Trophoblast cell (in vitro differentiated cells and primary cell): ENCODE data around the gene P4HTM.
A peak's percentile ranks its signal among the peaks of the same experiment; 100 is the strongest.

Source experiments
- DNase-seq, 2 donors: peaks; one replicate each; pipeline ENCODE4 v3.0.0-alpha.2; 2016
- H2AFZ ChIP-seq: 2 replicates; pipeline ENCODE4 v1.6.1; 2013; ENCODE audit warnings: low read length, moderate library complexity, mild to moderate bottlenecking; ENCODE audit not compliant: insufficient read depth, poor library complexity
- H2AK5ac ChIP-seq: 2 replicates; pipeline ENCODE4 v1.6.1; 2013; ENCODE audit warnings: mild to moderate bottlenecking, low read length
- H2BK120ac ChIP-seq: 2 replicates; pipeline ENCODE4 v1.6.1; 2013; ENCODE audit warnings: low read length, mild to moderate bottlenecking, moderate library complexity; ENCODE audit not compliant: insufficient read depth, poor library complexity
- H2BK12ac ChIP-seq: 2 replicates; pipeline ENCODE4 v1.6.1; 2013; ENCODE audit warnings: mild to moderate bottlenecking, low read length, moderate library complexity
- H2BK5ac ChIP-seq: 2 replicates; pipeline ENCODE4 v1.6.1; 2013; ENCODE audit warnings: low read length, low read depth, moderate library complexity, mild to moderate bottlenecking; ENCODE audit not compliant: poor library complexity
- H3K14ac ChIP-seq: 2 replicates; pipeline ENCODE4 v1.6.1; 2013; ENCODE audit warnings: mild to moderate bottlenecking, low read length
- H3K18ac ChIP-seq: 2 replicates; pipeline ENCODE4 v1.6.1; 2013; ENCODE audit warnings: mild to moderate bottlenecking, low read length
- H3K23ac ChIP-seq: 2 replicates; pipeline ENCODE4 v1.6.1; 2013; ENCODE audit warnings: low read length
- H3K27ac ChIP-seq: 2 replicates; pipeline ENCODE4 v1.5.1; 2013; ENCODE audit warnings: low read depth, mild to moderate bottlenecking, inconsistent platforms, low read length, moderate library complexity
- H3K27me3 ChIP-seq: 2 replicates; pipeline ENCODE4 v1.6.1; 2013; ENCODE audit warnings: inconsistent platforms, mild to moderate bottlenecking, low read length, moderate library complexity; ENCODE audit not compliant: insufficient read depth
- H3K36me3 ChIP-seq, 2 experiments: 1 replicate in 1 of 2; 2 replicates in 1 of 2; pipeline ENCODE4 v1.6.1; 2013; ENCODE audit warnings: low read length in 2 of 2, mild to moderate bottlenecking in 2 of 2, moderate library complexity in 1 of 2; ENCODE audit not compliant: insufficient read depth in 2 of 2, control insufficient read depth in 1 of 2
- H3K4ac ChIP-seq: 2 replicates; pipeline ENCODE4 v1.6.1; 2013; ENCODE audit warnings: low read depth, mild to moderate bottlenecking, low read length, moderate library complexity
- H3K4me1 ChIP-seq, 2 experiments: 1 replicate in 1 of 2; 2 replicates in 1 of 2; pipeline ENCODE4 v1.6.1; 2013; ENCODE audit warnings: low read length in 2 of 2, mild to moderate bottlenecking in 2 of 2, moderate library complexity in 1 of 2; ENCODE audit not compliant: insufficient read depth in 2 of 2, control insufficient read depth in 1 of 2
- H3K4me2 ChIP-seq: 2 replicates; pipeline ENCODE4 v1.6.1; 2013; ENCODE audit warnings: inconsistent platforms, mild to moderate bottlenecking, low read length, moderate library complexity
- H3K4me3 ChIP-seq: 2 replicates; pipeline ENCODE4 v1.5.1; 2013; ENCODE audit warnings: mild to moderate bottlenecking, low read depth, low read length, inconsistent platforms
- H3K79me1 ChIP-seq: one replicate; pipeline ENCODE4 v1.6.1; 2013; ENCODE audit warnings: low read length
- H3K79me2 ChIP-seq: 2 replicates; pipeline ENCODE4 v1.6.1; 2013; ENCODE audit warnings: low read length, mild to moderate bottlenecking; ENCODE audit not compliant: control insufficient read depth, insufficient read depth, poor library complexity
- H3K9ac ChIP-seq: 2 replicates; pipeline ENCODE4 v1.6.1; 2013; ENCODE audit warnings: mild to moderate bottlenecking, low read length
- H3K9me3 ChIP-seq: 2 replicates; pipeline ENCODE4 v1.6.1; 2013; ENCODE audit warnings: low read depth, mild to moderate bottlenecking, control low read depth, inconsistent platforms, low read length; ENCODE audit not compliant: insufficient read depth
- H4K12ac ChIP-seq: 2 replicates; pipeline ENCODE4 v1.6.1; 2013; ENCODE audit warnings: low read depth, mild to moderate bottlenecking, low read length, moderate library complexity
- H4K8ac ChIP-seq: 2 replicates; pipeline ENCODE4 v1.6.1; 2013; ENCODE audit warnings: low read depth, mild to moderate bottlenecking, low read length, moderate library complexity
- H4K91ac ChIP-seq: one replicate; pipeline ENCODE4 v1.6.1; 2013; ENCODE audit warnings: low read depth, mild to moderate bottlenecking, low read length, moderate library complexity
- WGBS: extraction: QIAGEN DNeasy Blood & Tissue Kit; methylation state at CpG from one replicate; pipeline ENCODE4 v1.1.7; 2013; ENCODE audit warnings: missing lambda C conversion rate; ENCODE audit not compliant: insufficient read length, insufficient coverage; ENCODE audit errors: extremely low coverage; 5-methylcytosine and 5-hydroxymethylcytosine counted together

The P4HTM gene

DNA sequence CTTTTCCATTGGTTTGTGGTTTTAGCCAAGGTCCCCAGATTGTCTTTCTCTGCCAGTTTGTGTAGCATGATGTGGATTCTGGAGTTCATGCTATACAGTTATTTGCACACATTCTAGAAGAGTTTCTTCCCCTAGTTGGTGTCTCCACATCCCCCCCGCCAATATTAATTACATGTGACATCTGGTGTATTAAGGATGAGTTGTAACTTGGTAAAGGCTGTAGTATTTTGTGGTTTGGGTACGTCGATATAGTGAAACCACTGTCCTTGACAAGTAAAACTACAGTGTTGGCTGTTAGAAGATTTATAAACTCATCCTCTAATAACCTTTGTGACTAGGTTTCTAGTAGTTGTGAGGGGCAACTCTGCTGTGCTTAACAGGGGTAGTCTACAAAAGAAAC is 23.7 kb upstream of the P4HTM start:
- DNase-seq = no peak
- H3K79me2 ChIP-seq = no peaks in the 10 kb centered on the region
- H2BK120ac ChIP-seq = no peak overlapping the region
- H3K4me3 ChIP-seq = no peak overlapping the region
- no peak overlapping the region for H3K14ac ChIP-seq
- no peak overlapping the region for H3K18ac ChIP-seq
- no peak overlapping the region for H3K4me2 ChIP-seq
- WGBS = no CpG with 5 or more reads among the region's 3 CpGs
- peaks cover 28 to 46% of the 10 kb centered on the region in 2 experiments for H3K36me3 ChIP-seq
- no peak overlapping the region for H3K9ac ChIP-seq
- no peak overlapping the region for H3K23ac ChIP-seq
- no peaks in the 10 kb centered on the region for H3K79me1 ChIP-seq
- H3K9me3 ChIP-seq = no peaks in the 10 kb centered on the region
- no peaks in the 10 kb centered on the region for H3K27me3 ChIP-seq
- no peak overlapping the region for H4K91ac ChIP-seq
- H4K12ac ChIP-seq = no peak overlapping the region
- H3K4me1 ChIP-seq = no peaks in the 10 kb centered on the region
- no peak overlapping the region for H3K27ac ChIP-seq
- no peak overlapping the region for H3K4ac ChIP-seq
- no peak overlapping the region for H2AFZ ChIP-seq
- no peak overlapping the region for H2BK12ac ChIP-seq
- no peak overlapping the region for H2AK5ac ChIP-seq
- no peak overlapping the region for H4K8ac ChIP-seq
- no peak overlapping the region for H2BK5ac ChIP-seq

DNA sequence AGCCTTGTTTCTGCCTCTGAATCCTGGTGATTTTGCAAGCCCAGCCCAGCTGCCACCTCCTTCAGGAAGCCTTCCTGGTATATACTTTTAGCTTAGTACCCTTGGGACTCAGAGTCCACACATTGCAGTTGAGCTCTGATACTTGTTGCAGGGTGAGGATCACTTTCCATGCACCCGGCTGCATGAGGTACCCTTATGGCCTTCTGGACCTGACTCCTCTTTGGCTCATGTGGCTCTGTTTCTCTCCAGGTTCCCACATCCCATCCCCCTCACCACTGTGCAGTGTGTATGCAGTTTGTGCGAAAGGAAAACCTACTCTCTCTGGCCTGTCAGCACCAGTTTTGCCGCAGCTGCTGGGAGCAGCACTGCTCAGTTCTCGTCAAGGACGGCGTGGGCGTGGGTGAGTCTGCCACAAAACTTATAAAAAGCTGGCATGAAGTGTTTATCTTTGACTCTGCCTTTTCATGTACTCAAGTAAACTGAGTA is 23.1 kb upstream of the P4HTM start:
- Histone ChIP-seq H3K4me2 (no peak overlapping the region), H3K23ac (no peak overlapping the region), H2BK12ac (no peak overlapping the region), H4K8ac (no peak overlapping the region), H2AFZ (no peak overlapping the region), H2BK5ac (no peak overlapping the region), H4K91ac (no peak overlapping the region), H2AK5ac (no peak overlapping the region), H3K36me3 (peaks cover 29 to 50% of the 10 kb centered on the region in 2 experiments), H3K9ac (no peak overlapping the region), H3K79me2 (no peaks in the 10 kb centered on the region), H3K27me3 (no peaks in the 10 kb centered on the region), H3K79me1 (no peaks in the 10 kb centered on the region), H3K9me3 (no peaks in the 10 kb centered on the region), H3K18ac (no peak overlapping the region), H3K14ac (no peak overlapping the region), H2BK120ac (no peak overlapping the region), H3K4me1 (no peaks in the 10 kb centered on the region), H3K4ac (no peak overlapping the region), H3K4me3 (no peak overlapping the region), H4K12ac (no peak overlapping the region), H3K27ac (no peak overlapping the region)
- no peak for DNase-seq
- no CpG with 5 or more reads among the region's 7 CpGs for WGBS

DNA sequence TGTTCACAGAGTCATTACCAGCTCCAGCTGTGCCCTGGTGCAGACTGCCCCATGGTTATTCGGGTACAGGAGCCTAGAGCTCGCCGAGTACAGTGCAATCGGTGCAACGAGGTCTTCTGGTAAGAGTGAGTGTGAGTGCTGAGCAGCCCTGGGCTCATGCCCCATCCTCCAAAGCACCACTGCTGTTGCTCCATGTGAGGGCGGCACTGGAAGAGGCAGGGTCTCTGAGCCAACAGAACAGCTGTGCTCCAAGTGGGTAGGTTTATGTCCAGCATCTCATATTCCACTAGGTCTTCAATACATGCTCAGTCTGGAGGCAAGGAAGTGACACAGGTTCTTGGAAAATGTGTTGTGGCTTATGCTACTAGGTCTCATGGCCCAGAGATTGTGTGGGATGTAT is 19.5 kb upstream of the P4HTM start:
- Histone ChIP-seq H3K79me2 (no peaks in the 10 kb centered on the region), H2BK12ac (no peak overlapping the region), H2AK5ac (no peak overlapping the region), H3K4me2 (no peak overlapping the region), H3K9me3 (no peaks in the 10 kb centered on the region), H3K27me3 (no peaks in the 10 kb centered on the region), H4K91ac (no peak overlapping the region), H2BK120ac (no peak overlapping the region), H3K14ac (no peak overlapping the region), H3K79me1 (no peaks in the 10 kb centered on the region), H3K4me3 (no peak overlapping the region), H3K36me3 (peaks cover 39 to 61% of the 10 kb centered on the region in 2 experiments), H3K18ac (no peak overlapping the region), H2BK5ac (no peak overlapping the region), H4K12ac (no peak overlapping the region), H2AFZ (no peak overlapping the region), H3K4me1 (no peaks in the 10 kb centered on the region), H4K8ac (no peak overlapping the region), H3K27ac (no peak overlapping the region), H3K4ac (no peak overlapping the region), H3K9ac (no peak overlapping the region), H3K23ac (peak overlapping the region; percentile 17)
- WGBS = no CpG with 5 or more reads among the region's 6 CpGs
- no peak for DNase-seq

DNA sequence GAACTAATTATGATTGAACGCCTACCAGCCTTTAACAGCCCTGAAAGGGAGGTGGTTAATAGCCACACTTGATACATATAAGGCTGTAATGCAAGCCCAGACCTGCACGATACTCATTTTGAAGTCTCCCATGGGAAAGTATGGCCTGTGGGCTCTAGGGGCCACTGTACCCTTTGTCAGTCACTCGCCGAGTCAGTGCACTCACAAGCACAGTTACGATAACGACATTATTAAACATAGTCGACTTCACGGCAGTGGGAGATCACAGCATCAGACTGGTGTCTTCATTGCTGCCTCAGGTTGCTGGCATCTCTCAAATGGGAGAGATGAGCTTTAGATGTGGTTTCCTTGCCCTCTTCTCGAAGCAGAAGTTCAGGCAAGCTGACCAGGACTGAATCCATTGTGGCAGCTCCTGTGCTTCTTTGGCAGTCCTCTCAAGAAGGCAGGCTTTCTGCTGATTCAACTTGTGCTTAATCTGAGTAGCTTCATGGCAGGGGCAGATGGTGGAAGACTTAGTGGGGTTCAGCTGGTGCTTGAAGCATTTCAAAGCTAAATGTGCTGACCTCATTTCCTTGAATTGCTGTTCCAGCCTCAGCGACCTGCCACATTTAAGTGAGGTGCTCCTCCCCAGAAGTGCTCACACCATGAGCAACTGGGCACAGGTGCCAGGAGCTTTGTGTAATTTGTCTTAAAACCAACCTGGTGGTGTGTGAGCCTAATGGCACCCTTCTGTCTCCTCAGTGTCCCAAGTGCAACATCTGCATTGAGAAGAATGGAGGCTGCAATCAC is 15.8 kb upstream of the P4HTM start:
- H3K79me1 ChIP-seq = no peaks in the 10 kb centered on the region
- no peak overlapping the region for H2BK12ac ChIP-seq
- no peak overlapping the region for H3K4me2 ChIP-seq
- no peak overlapping the region for H3K9ac ChIP-seq
- no peak overlapping the region for H4K8ac ChIP-seq
- H2BK5ac ChIP-seq = no peak overlapping the region
- H2AFZ ChIP-seq = no peak overlapping the region
- H3K18ac ChIP-seq = no peak overlapping the region
- no peak overlapping the region for H3K27ac ChIP-seq
- no peaks in the 10 kb centered on the region for H3K79me2 ChIP-seq
- H3K14ac ChIP-seq = no peak overlapping the region
- H3K27me3 ChIP-seq = no peaks in the 10 kb centered on the region
- H2BK120ac ChIP-seq = no peak overlapping the region
- H3K9me3 ChIP-seq = no peaks in the 10 kb centered on the region
- no CpG with 5 or more reads among the region's 10 CpGs for WGBS
- H3K4me3 ChIP-seq = no peak overlapping the region
- H3K36me3 ChIP-seq = peaks cover 48 to 65% of the 10 kb centered on the region in 2 experiments
- no peak overlapping the region for H2AK5ac ChIP-seq
- no peak overlapping the region for H3K4ac ChIP-seq
- H4K91ac ChIP-seq = no peak overlapping the region
- DNase-seq = no peak
- no peak overlapping the region for H3K23ac ChIP-seq
- H3K4me1 ChIP-seq = peaks cover 0 to 2% of the 10 kb centered on the region in 2 experiments
- H4K12ac ChIP-seq = no peak overlapping the region
